ENCODE measurements around the gene DPYSL3.
A peak's percentile ranks its signal among the peaks of the same experiment; 100 is the strongest.
"Not testable (repeated sequence)": the region's sequence is repeated elsewhere in the genome, so short reads cannot be mapped to it uniquely, and the experiment has no call there.

DPYSL3 gene

DNA sequence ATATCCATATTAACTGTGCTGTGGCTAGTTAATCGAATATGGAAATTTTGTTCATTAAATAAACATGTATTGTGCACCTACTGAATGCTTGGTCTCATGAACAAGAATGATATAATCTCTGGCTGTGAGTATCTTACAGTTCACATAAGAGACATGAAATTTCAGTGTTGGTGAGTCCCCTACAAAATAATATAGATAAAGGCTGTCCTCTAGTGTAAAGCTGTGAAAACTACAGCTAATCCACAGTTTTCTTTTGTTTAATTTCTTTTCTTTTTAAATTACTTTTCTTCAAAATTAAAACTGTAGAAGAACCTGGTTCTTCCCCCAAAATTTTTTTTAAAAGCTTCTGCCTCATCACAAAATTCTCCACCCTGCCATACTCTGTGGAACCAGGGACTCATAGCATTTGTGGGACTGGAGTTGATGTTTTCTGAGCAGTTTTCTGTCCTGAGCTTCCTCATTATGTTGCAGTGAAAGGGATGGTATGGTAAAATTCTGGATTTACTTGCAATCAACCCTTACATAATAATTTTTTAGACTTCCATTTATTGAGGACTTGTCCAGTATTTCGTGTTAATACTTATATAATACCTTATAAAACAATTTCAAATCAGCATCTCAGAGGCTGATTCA is 140.0 kb downstream of the DPYSL3 start:
- no peak overlapping the region for H3K27ac ChIP-seq (replicated peaks)
- no peaks in the 10 kb centered on the region for H3K27me3 ChIP-seq (ENCODE audit: insufficient read depth, poor library complexity, severe bottlenecking)
- DNase-seq (ENCODE audit: low read depth in 1 of 2, low spot score in 1 of 2), result no peak
- no peak overlapping the region for H3K4me3 ChIP-seq (replicated peaks; ENCODE audit: insufficient read depth, low read length)
- TF ChIP-seq GABPA (IDR thresholded peaks at IDR 0.05; ENCODE audit: low read depth), result no peak
- TF ChIP-seq, protein P1, sequence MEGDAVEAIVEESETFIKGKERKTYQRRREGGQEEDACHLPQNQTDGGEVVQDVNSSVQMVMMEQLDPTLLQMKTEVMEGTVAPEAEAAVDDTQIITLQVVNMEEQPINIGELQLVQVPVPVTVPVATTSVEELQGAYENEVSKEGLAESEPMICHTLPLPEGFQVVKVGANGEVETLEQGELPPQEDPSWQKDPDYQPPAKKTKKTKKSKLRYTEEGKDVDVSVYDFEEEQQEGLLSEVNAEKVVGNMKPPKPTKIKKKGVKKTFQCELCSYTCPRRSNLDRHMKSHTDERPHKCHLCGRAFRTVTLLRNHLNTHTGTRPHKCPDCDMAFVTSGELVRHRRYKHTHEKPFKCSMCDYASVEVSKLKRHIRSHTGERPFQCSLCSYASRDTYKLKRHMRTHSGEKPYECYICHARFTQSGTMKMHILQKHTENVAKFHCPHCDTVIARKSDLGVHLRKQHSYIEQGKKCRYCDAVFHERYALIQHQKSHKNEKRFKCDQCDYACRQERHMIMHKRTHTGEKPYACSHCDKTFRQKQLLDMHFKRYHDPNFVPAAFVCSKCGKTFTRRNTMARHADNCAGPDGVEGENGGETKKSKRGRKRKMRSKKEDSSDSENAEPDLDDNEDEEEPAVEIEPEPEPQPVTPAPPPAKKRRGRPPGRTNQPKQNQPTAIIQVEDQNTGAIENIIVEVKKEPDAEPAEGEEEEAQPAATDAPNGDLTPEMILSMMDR (IDR thresholded peaks at IDR 0.05; ENCODE audit: insufficient read depth, low read length), result peak; percentile 17

DNA sequence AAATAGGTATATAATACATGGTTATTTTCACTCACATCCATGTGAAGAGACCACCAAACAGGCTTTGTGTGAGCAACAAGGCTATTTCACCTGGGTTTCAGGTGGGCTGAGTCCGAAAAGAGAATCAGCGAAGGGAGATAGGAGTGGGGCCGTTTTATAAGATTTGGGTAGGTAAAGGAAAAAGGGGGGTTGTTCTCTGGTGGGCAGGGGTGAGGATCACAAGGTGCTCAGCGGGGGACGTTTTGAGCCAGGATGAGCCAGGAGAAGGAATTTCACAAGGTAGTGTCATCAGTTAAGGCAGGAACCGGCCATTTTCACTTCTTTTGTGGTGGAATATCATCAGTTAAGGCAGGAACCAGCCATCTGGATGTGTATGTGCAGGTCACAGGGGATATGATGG is 142.5 kb downstream of the DPYSL3 start:
- H3K4me3 ChIP-seq (replicated peaks; ENCODE audit: insufficient read depth, low read length); H3K27me3 ChIP-seq (ENCODE audit: insufficient read depth, poor library complexity, severe bottlenecking); H3K27ac ChIP-seq (replicated peaks); DNase-seq (ENCODE audit: low read depth in 1 of 2, low spot score in 1 of 2): not testable (repeated sequence)

DNA sequence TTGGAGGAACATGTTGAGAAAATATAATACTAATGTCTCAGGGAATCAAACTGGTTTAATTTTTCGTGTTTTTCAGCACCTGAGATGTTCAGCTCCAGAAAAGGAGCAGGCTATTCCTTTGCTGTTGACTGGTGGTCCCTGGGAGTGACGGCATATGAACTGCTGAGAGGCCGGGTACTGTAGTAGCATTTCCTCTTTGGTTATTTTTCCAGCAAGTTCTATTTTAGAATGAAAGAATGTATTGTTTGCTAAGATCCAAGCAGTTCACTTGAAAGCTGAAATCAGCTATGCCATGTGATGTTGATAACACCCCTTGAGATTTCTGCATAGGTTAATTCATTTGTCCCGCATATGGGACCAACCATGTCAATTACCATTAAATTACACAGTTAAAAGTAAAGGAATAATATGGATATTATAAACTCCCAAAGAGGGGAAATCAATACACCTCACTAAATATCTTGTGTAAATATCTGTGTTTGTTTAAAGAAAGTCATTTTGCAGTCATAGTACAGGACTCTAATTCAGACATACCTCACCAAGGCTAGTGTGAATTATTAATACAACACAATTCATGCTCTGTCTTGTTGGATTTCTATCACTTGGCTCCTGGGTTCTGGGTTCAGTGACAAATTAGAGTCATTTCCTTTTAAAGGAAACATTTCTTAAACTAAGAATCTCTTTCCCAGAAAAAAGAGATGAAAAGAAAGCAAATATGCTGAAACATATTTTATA is 148.3 kb downstream of the DPYSL3 start:
- H3K27ac ChIP-seq (replicated peaks), result no peak overlapping the region
- DNase-seq (ENCODE audit: low read depth in 1 of 2, low spot score in 1 of 2), result no peak
- TF ChIP-seq, protein P1 (IDR thresholded peaks at IDR 0.05; ENCODE audit: insufficient read depth, low read length), result no peak
- TF ChIP-seq SPI1 (IDR thresholded peaks at IDR 0.05; ENCODE audit: borderline replicate concordance, low read depth) (no peak), GABPA (IDR thresholded peaks at IDR 0.05; ENCODE audit: low read depth) (no peak), POLR2AphosphoS5 (IDR thresholded peaks at IDR 0.05; ENCODE audit: low read depth) (no peak)
- TF ChIP-seq, protein P2, sequence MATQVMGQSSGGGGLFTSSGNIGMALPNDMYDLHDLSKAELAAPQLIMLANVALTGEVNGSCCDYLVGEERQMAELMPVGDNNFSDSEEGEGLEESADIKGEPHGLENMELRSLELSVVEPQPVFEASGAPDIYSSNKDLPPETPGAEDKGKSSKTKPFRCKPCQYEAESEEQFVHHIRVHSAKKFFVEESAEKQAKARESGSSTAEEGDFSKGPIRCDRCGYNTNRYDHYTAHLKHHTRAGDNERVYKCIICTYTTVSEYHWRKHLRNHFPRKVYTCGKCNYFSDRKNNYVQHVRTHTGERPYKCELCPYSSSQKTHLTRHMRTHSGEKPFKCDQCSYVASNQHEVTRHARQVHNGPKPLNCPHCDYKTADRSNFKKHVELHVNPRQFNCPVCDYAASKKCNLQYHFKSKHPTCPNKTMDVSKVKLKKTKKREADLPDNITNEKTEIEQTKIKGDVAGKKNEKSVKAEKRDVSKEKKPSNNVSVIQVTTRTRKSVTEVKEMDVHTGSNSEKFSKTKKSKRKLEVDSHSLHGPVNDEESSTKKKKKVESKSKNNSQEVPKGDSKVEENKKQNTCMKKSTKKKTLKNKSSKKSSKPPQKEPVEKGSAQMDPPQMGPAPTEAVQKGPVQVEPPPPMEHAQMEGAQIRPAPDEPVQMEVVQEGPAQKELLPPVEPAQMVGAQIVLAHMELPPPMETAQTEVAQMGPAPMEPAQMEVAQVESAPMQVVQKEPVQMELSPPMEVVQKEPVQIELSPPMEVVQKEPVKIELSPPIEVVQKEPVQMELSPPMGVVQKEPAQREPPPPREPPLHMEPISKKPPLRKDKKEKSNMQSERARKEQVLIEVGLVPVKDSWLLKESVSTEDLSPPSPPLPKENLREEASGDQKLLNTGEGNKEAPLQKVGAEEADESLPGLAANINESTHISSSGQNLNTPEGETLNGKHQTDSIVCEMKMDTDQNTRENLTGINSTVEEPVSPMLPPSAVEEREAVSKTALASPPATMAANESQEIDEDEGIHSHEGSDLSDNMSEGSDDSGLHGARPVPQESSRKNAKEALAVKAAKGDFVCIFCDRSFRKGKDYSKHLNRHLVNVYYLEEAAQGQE (IDR thresholded peaks at IDR 0.05; ENCODE audit: insufficient replicate concordance, low read depth), result no peak
- H3K4me3 ChIP-seq (replicated peaks; ENCODE audit: insufficient read depth, low read length), result no peak overlapping the region
- peaks cover 3% of the 10 kb centered on the region for H3K27me3 ChIP-seq (ENCODE audit: insufficient read depth, poor library complexity, severe bottlenecking)

DNA sequence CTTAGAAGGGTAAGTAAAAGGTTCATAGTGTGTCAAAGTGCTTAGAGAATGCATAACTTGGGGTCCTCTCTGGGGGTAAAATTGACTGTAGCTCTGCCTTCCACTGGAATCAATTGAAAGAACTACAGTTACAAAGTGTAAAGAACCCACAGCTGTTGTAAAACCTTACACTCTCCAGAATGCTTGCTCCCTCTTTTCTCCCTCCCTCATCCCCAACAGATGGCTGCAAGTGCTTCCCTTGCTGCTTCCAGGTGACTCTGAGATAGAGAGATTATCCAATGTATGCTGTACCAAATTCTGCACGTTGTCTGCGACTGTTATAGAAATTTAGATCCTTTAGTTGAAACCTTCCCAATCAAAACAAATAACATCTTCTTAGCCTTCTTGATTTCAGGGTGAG is 149.1 kb downstream of the DPYSL3 start:
- no peak for DNase-seq (ENCODE audit: low read depth in 1 of 2, low spot score in 1 of 2)
- no peak overlapping the region for H3K4me3 ChIP-seq (replicated peaks; ENCODE audit: insufficient read depth, low read length)
- TF ChIP-seq SPI1 (IDR thresholded peaks at IDR 0.05; ENCODE audit: borderline replicate concordance, low read depth) (no peak), GABPA (IDR thresholded peaks at IDR 0.05; ENCODE audit: low read depth) (no peak), POLR2AphosphoS5 (IDR thresholded peaks at IDR 0.05; ENCODE audit: low read depth) (no peak)
- TF ChIP-seq, protein P2 (IDR thresholded peaks at IDR 0.05; ENCODE audit: insufficient replicate concordance, low read depth), result no peak
- TF ChIP-seq, protein P1 (IDR thresholded peaks at IDR 0.05; ENCODE audit: insufficient read depth, low read length), result no peak
- H3K27me3 ChIP-seq (ENCODE audit: insufficient read depth, poor library complexity, severe bottlenecking), result peaks cover 3% of the 10 kb centered on the region
- no peak overlapping the region for H3K27ac ChIP-seq (replicated peaks)
